IMR-90 (cell line): Measurements from ENCODE around the gene SLC35F3. TPM values are rescaled to one million over a fixed set of nuclear protein-coding genes. Genes with fewer than 3 reads are reported as not detected.

Experiments used
- ATAC-seq: fragments of 200-7000 bp; cut with Tn5 transposase; 2 replicates; pipeline ENCODE4 v1.9.1; 2020; ENCODE audit warnings: low read depth, mild to moderate bottlenecking, moderate library complexity
- BruUV-seq: library from RNA; stranded (reverse); fragments of 400-500 nt; replicated peaks from 2 replicates; lab custom pipeline; 2021; lab: Mats Ljungman, UMichigan
- CTCF ChIA-PET: fragments of 300-600 bp; formaldehyde crosslinking; extraction: SDS; loops from one replicate; lab custom pipeline; 2021; ENCODE audit warnings: antibody characterized with exemption; lab: Yijun Ruan, JAX
- POLR2A ChIA-PET: fragments of 300-600 bp; sonication (Branson Sonifier 250); formaldehyde crosslinking; loops from one replicate; lab custom pipeline; 2022; ENCODE audit warnings: antibody characterized with exemption; ENCODE audit not compliant: unreplicated experiment; lab: Charles Lee
- DNase-seq: peaks from one replicate; pipeline ENCODE4 v3.0.0; 2013
- H2AFZ ChIP-seq: replicated peaks from 2 replicates; pipeline ENCODE3; 2013; ENCODE audit warnings: low read length, mild to moderate bottlenecking; ENCODE audit not compliant: poor library complexity
- H2AK5ac ChIP-seq: 2 replicates; pipeline ENCODE4 v1.6.1; 2013; ENCODE audit warnings: low read depth, low read length, inconsistent platforms
- H2AK9ac ChIP-seq: replicated peaks from 2 replicates; pipeline ENCODE3; 2013; ENCODE audit warnings: mild to moderate bottlenecking, low read depth, low read length, moderate library complexity; ENCODE audit not compliant: poor library complexity
- H2BK120ac ChIP-seq: 2 replicates; pipeline ENCODE4 v1.6.1; 2013; ENCODE audit warnings: low read depth, low read length, inconsistent platforms
- H2BK15ac ChIP-seq: 3 replicates; pipeline ENCODE4 v1.6.1; 2013; ENCODE audit warnings: low read depth, low read length, inconsistent platforms
- H2BK20ac ChIP-seq: 2 replicates; pipeline ENCODE4 v1.6.1; 2013; ENCODE audit warnings: low read depth, mild to moderate bottlenecking, inconsistent platforms, low read length, moderate library complexity
- H2BK5ac ChIP-seq: 2 replicates; pipeline ENCODE4 v1.6.1; 2013; ENCODE audit warnings: mild to moderate bottlenecking, low read depth, low read length, inconsistent platforms; ENCODE audit not compliant: poor library complexity, severe bottlenecking
- H3K14ac ChIP-seq: replicated peaks from 2 replicates; pipeline ENCODE4 v1.6.1; 2013; ENCODE audit warnings: low read depth, low read length, inconsistent platforms
- H3K18ac ChIP-seq: 2 replicates; pipeline ENCODE4 v1.6.1; 2013; ENCODE audit warnings: low read depth, low read length, control low read depth
- H3K23ac ChIP-seq: 2 replicates; pipeline ENCODE4 v1.6.1; 2013; ENCODE audit warnings: low read depth, low read length, inconsistent platforms
- H3K27ac ChIP-seq: 2 replicates; pipeline ENCODE4 v1.5.1; 2013; ENCODE audit warnings: mild to moderate bottlenecking, control low read depth, low read length; ENCODE audit not compliant: insufficient read depth
- H3K27me3 ChIP-seq: 2 replicates; pipeline ENCODE4 v1.6.1; 2013; ENCODE audit warnings: low read length; ENCODE audit not compliant: control insufficient read depth, insufficient read depth
- H3K36me3 ChIP-seq: 2 replicates; pipeline ENCODE4 v1.6.1; 2013; ENCODE audit warnings: low read length, mixed read lengths; ENCODE audit not compliant: control insufficient read depth, insufficient read depth
- H3K4ac ChIP-seq: 2 replicates; pipeline ENCODE4 v1.6.1; 2013; ENCODE audit warnings: low read depth, low read length, inconsistent platforms
- H3K4me1 ChIP-seq: 2 replicates; pipeline ENCODE4 v1.6.1; 2013; ENCODE audit warnings: low read length, mixed read lengths; ENCODE audit not compliant: control insufficient read depth, insufficient read depth
- H3K4me2 ChIP-seq: 2 replicates; pipeline ENCODE4 v1.6.1; 2013; ENCODE audit warnings: low read depth, mild to moderate bottlenecking, control low read depth, low read length, moderate library complexity
- H3K4me3 ChIP-seq: 2 replicates; pipeline ENCODE4 v1.5.1; 2013; ENCODE audit warnings: low read depth, mild to moderate bottlenecking, control low read depth, low read length, moderate library complexity; ENCODE audit not compliant: insufficient read depth
- H3K56ac ChIP-seq: 2 replicates; pipeline ENCODE4 v1.6.1; 2013; ENCODE audit warnings: low read length, inconsistent platforms; ENCODE audit not compliant: insufficient read depth; ENCODE audit errors: extremely low read depth
- H3K79me1 ChIP-seq, 2 experiments: 2 replicates each; pipeline ENCODE4 v1.6.1; 2013; ENCODE audit warnings: low read length in 2 of 2, inconsistent platforms in 1 of 2, low read depth in 1 of 2
- H3K9ac ChIP-seq: 2 replicates; pipeline ENCODE4 v1.6.1; 2013; ENCODE audit warnings: low read depth, low read length, control low read depth
- H3K9me1 ChIP-seq: 2 replicates; pipeline ENCODE4 v1.6.1; 2013; ENCODE audit warnings: low read length, inconsistent platforms; ENCODE audit not compliant: insufficient read depth
- H3K9me3 ChIP-seq: 2 replicates; pipeline ENCODE4 v1.6.1; 2013; ENCODE audit warnings: low read length; ENCODE audit not compliant: control insufficient read depth, insufficient read depth
- H4K20me1 ChIP-seq: 2 replicates; pipeline ENCODE4 v1.6.1; 2013; ENCODE audit warnings: low read length, inconsistent platforms; ENCODE audit not compliant: insufficient read depth
- H4K5ac ChIP-seq: 2 replicates; pipeline ENCODE4 v1.6.1; 2013; ENCODE audit warnings: mild to moderate bottlenecking, low read depth, low read length, control low read depth
- H4K8ac ChIP-seq, 2 experiments: 2 replicates each; pipeline ENCODE4 v1.6.1; 2013; ENCODE audit warnings: low read depth in 2 of 2, low read length in 2 of 2, control low read depth in 1 of 2, inconsistent platforms in 1 of 2
- H4K91ac ChIP-seq: 2 replicates; pipeline ENCODE4 v1.6.1; 2013; ENCODE audit warnings: low read depth, low read length, inconsistent platforms; ENCODE audit not compliant: insufficient read depth
- NFE2L2 ChIP-seq: fragments of 150-350 bp; IDR thresholded peaks from 2 replicates; pipeline ENCODE4 v1.6.1; 2016; ENCODE audit warnings: low read depth, mild to moderate bottlenecking, low read length
- SMC3 ChIP-seq: fragments of 150-350 bp; IDR thresholded peaks from 2 replicates; pipeline ENCODE4 v1.6.1; 2016; ENCODE audit warnings: low read depth, mild to moderate bottlenecking, antibody characterized with exemption, low read length, moderate library complexity
- WGBS, 2 experiments: methylation state at CpG; one replicate each; pipeline versions ENCODE4 v1.1.5 to v1.1.7; 2013; ENCODE audit warnings: missing lambda C conversion rate in 2 of 2; ENCODE audit not compliant: insufficient read length in 1 of 2; ENCODE audit errors: extremely low coverage in 2 of 2; 5-methylcytosine and 5-hydroxymethylcytosine counted together
- dilution Hi-C: fragments of 300-500 bp; cut with HindIII; formaldehyde crosslinking; loops from one replicate; pipeline ENCODE4 v1.14.3; 2018; ENCODE audit warnings: low sequenced_read_pairs; ENCODE audit not compliant: unreplicated experiment
- in situ Hi-C: fragments of 300-500 bp; cut with MboI; formaldehyde crosslinking; loops from 3 replicates; pipeline ENCODE4 v1.14.3; 2019; ENCODE audit warnings: low sequenced_read_pairs, inconsistent platforms, mixed read lengths
- intact Hi-C: fragments of 100-400 bp; cut with micrococcal nuclease; formaldehyde crosslinking; loops from 2 replicates; pipeline ENCODE4 v1.10.0; 2022
- polyA plus RNA-seq, 3 experiments: library from polyadenylated mRNA; depleted of rRNA; stranded (reverse); fragments of >200 nt; gene quantifications; 2 replicates each; pipeline ENCODE4 v1.2.3, GENCODE V29; 2012; ENCODE audit warnings: low replicate concordance in 1 of 3
- total RNA-seq: library from RNA; depleted of rRNA; stranded (reverse); fragments of >200 nt; gene quantifications from 2 replicates; pipeline ENCODE4 v1.2.3, GENCODE V29; 2012
- TF ChIP-seq, protein P1 (sequence below): conservative IDR thresholded peaks from 2 replicates; pipeline ENCODE4 v1.5.1; 2012; ENCODE audit warnings: mild to moderate bottlenecking, low read depth, low read length, improper control_type of control experiment

SLC35F3 gene
- total and polyA plus RNA-seq, 2 of the 4 experiments (the other 2 are of a cell fraction) = under 0.01 to 0.17 TPM

- Histone ChIP-seq H3K14ac (no peak overlapping the region), H2AFZ (no peak overlapping the region), H3K4ac (no peak overlapping the region), H2BK5ac (peak overlapping the region; percentile 35), H3K9me3 (no peaks in the 10 kb centered on the region), H3K36me3 (no peaks in the 10 kb centered on the region), H2AK9ac (no peak overlapping the region), H3K4me3 (no peak overlapping the region), H3K56ac (no peak overlapping the region), H3K79me1 (peaks cover 4 to 6% of the 10 kb centered on the region in 2 experiments; a peak in 1 of 4 replicates), H2AK5ac (no peak overlapping the region), H2BK120ac (peak overlapping the region; percentile 27; the same call in 1 of the 2 replicates), H2BK20ac (peak overlapping the region; percentile 23; the same call in 1 of the 2 replicates), H3K4me1 (no peaks in the 10 kb centered on the region), H3K9ac (no peak overlapping the region), H2BK15ac (no peak overlapping the region), H3K27me3 (no peaks in the 10 kb centered on the region), H4K91ac (no peak overlapping the region), H4K8ac (no peak overlapping the region), H3K4me2 (no peak overlapping the region), H3K23ac (no peak overlapping the region), H4K20me1 (no peaks in the 10 kb centered on the region), H3K18ac (peak overlapping the region; percentile 88), H3K9me1 (no peaks in the 10 kb centered on the region), H4K5ac (peak overlapping the region; percentile 73; the same call in 1 of the 2 replicates), H3K27ac (no peak overlapping the region)
- in situ Hi-C loops (no loop called here), intact Hi-C loops (no loop called here), dilution Hi-C loops (no loop called here)
- DNase-seq (no peak), ATAC-seq (no peak)
- ChIA-PET CTCF (no interaction called here), POLR2A (no interaction called here)
- BruUV-seq = no TSS peak
- WGBS, 2 experiments = 73% methylated on average over 4 of the region's 12 CpGs; no CpG with 5 or more reads in 1 of the 2 experiments
- TF ChIP-seq SMC3 (no peak), NFE2L2 (no peak)
- TF ChIP-seq, protein P1, sequence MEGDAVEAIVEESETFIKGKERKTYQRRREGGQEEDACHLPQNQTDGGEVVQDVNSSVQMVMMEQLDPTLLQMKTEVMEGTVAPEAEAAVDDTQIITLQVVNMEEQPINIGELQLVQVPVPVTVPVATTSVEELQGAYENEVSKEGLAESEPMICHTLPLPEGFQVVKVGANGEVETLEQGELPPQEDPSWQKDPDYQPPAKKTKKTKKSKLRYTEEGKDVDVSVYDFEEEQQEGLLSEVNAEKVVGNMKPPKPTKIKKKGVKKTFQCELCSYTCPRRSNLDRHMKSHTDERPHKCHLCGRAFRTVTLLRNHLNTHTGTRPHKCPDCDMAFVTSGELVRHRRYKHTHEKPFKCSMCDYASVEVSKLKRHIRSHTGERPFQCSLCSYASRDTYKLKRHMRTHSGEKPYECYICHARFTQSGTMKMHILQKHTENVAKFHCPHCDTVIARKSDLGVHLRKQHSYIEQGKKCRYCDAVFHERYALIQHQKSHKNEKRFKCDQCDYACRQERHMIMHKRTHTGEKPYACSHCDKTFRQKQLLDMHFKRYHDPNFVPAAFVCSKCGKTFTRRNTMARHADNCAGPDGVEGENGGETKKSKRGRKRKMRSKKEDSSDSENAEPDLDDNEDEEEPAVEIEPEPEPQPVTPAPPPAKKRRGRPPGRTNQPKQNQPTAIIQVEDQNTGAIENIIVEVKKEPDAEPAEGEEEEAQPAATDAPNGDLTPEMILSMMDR = no peak
Observed at GRCh38 chr1:234368320-234369032, 464.0 kb downstream of the SLC35F3 start.
